GM19238 (cell line): Measurements from ENCODE around the gene CTXND1.

Source experiments
- DNase-seq: peaks from one replicate; pipeline ENCODE4 v3.0.0; 2011; ENCODE audit warnings: low spot score; ENCODE audit not compliant: insufficient read length

Gene CTXND1

GRCh38 chr15:80210611-80211573, 41.1 kb downstream of the CTXND1 start:
- DNase-seq = no peak

- DNase-seq = no peak
These were observed 43.0 kb downstream of the CTXND1 start for GRCh38 chr15:80208758-80209734.

- no peak for DNase-seq
These were observed 44.1 kb downstream of the CTXND1 start for GRCh38 chr15:80207887-80208286.

- no peak for DNase-seq
These were observed 47.8 kb downstream of the CTXND1 start for GRCh38 chr15:80204231-80204630.

GRCh38 chr15:80203361-80203885, 48.6 kb downstream of the CTXND1 start:
- no peak for DNase-seq

GRCh38 chr15:80202641-80203360, 49.2 kb downstream of the CTXND1 start:
- no peak for DNase-seq

GRCh38 chr15:80202016-80202315, 50.0 kb downstream of the CTXND1 start:
- no peak for DNase-seq

GRCh38 chr15:80201256-80202015, 50.6 kb downstream of the CTXND1 start:
- no peak for DNase-seq

GRCh38 chr15:80199869-80200268, 52.1 kb downstream of the CTXND1 start:
- no peak for DNase-seq

DNA sequence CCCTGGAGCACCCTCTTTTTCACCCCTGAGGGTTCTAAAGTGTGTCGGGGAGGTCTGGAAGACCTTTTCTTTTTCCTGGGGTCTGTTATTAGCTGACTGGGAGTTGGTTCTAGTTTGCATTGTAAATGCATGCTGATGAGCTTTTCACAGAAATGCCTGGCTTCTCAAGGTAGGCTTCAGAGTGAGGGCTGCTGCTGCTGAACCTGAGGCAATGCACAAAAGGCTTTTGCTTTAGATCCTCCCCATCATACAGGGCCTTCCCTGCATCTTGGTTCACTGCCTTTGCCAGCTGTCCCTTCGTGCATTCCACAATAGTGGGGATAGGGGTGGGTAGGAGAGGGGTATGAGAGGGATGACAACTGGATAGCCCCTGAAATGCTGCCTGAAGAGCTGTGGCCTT, 52.6 kb downstream of the CTXND1 start:
- no peak for DNase-seq

GRCh38 chr15:80194914-80195313, 57.1 kb downstream of the CTXND1 start:
- no peak for DNase-seq

DNA sequence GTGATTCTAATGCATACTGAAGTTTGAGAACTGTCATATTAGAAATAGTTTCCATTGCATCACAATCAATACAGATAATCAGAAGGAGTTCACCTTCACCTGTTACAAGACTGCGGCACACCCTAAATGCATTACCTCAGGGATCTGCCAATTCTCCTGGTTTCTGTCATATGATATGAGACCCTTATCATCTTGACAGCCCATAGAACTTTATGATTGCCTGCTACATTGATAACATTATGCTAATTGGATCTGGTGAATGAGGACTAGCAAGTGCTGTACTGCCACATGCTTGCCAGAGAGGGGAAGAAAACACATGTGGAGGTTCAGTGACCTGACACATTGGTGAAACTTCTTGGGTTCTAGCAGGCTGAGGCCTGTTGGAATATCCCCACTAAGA, 57.8 kb downstream of the CTXND1 start:
- DNase-seq = no peak

- no peak for DNase-seq
These were observed 60.0 kb downstream of the CTXND1 start for GRCh38 chr15:80191897-80192595.

DNA sequence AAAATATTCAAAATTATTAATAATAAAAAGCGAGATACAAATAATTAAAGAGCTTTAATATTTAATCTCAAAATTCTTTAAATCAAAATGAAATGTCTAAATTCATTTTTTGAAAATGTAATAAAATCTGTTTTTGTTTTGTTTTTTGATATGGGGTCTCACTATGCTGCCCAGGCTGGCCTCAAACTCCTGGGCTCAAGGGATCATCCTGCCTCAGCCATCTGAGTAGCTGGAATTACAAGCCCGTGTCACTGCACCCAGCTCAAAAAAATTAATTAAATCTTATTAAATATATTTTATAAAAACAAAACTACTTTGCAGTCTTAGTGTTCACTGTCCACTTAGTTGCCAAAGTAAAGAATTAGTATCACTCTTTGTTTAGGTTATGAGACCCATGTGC, 60.8 kb downstream of the CTXND1 start:
- DNase-seq = no peak

GRCh38 chr15:80188251-80188650, 63.8 kb downstream of the CTXND1 start:
- no peak for DNase-seq

DNA sequence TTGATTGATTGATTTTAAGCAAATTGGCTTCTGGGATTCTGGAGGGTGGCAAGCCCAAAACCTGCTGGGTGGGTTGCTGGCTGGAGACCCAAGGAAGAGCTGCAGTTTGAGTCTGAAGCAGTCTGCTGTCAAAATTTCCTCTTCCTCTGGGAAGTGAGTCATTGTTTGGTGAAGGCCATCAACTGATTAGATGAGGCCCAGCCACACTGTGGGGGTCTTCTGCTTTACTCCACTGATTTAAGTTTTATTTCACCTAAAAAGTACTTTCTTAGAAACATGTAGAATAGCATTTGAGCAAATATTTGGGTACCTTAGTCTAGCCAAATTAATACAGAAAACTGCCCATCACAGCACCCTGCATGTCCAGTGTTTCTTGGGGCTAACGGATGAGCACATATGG, 65.4 kb downstream of the CTXND1 start:
- no peak for DNase-seq

GRCh38 chr15:80186066-80186465, 65.9 kb downstream of the CTXND1 start:
- DNase-seq = no peak

DNA sequence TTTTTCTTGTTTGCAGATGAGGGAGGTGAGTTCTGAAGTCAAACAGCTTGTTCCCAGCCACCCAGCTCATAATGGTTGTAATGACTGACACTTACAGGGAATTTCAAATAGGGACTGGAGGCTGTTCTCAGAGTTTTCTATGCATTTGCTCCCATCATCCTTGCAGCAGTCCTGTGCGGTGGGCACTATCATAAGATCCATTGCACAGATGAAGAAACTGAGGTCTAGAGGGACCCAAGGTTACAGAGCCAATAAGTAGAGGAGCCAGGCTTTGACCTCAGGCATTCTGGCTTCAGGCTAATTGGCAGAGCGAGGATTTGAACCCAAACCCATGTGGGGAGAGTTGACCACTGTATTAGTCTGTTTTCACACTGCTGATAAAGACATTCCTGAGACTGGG, 66.9 kb downstream of the CTXND1 start:
- DNase-seq = no peak

- no peak for DNase-seq
These were observed 67.5 kb downstream of the CTXND1 start for GRCh38 chr15:80184554-80184953.

DNA sequence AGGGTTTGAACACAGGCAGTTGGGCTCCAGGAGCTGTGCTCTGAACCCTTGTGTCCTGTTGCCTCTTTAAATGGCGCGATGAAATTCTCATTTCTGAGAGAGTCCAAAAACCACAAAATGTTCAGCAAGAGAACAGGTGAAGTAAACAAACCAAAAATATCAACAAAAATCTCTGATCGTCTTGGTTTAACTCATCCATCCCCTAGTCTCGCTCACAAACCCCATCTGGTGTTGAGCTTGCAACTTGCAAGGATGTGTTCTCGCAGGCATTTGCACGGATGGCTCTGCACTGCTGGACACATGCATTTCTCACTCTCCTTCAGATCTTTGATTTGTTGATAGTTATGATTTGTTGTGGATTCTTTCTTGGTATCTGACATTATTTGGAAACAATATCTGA, 68.1 kb downstream of the CTXND1 start:
- DNase-seq = no peak
